OCI-LY1 (cell line): ENCODE data around the gene CAPN12.

Source experiments
- EZH2 ChIP-seq: fragments of 200-600 bp; sonication (generic), shearing (Covaris generic); IDR thresholded peaks from 2 replicates; pipeline ENCODE4 v1.8.0; 2017; ENCODE audit warnings: borderline replicate concordance, mixed run types, mild to moderate bottlenecking, antibody characterized with exemption, low read length, moderate library complexity, mixed read lengths
- TF ChIP-seq, protein P1 (sequence below): fragments of 200-600 bp; sonication (generic), shearing (Covaris generic); IDR thresholded peaks from 2 replicates; pipeline ENCODE4 v1.5.1; 2017; ENCODE audit warnings: mild to moderate bottlenecking, antibody characterized with exemption, low read length, moderate library complexity, mixed read lengths

DNA sequence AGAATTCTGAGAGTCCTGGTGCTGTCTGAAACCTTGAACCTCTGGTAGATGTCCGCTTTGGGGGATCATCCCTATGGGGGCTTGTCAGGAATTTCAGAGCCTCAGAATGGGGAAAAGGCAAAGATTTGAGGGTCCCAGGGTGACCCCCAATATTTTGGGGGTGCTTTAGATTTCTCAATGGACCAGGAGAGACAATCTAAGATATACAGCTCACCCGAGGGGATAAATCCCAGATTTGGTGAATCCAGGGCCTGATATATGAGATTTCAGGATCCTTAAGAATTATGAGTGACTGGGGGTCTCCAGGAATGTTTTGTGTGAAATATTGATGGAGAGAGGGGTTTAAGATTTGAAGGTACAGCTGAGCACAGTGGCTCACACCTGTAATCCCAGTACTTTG, 3.3 kb downstream of the CAPN12 start:
- TF ChIP-seq, protein P1, sequence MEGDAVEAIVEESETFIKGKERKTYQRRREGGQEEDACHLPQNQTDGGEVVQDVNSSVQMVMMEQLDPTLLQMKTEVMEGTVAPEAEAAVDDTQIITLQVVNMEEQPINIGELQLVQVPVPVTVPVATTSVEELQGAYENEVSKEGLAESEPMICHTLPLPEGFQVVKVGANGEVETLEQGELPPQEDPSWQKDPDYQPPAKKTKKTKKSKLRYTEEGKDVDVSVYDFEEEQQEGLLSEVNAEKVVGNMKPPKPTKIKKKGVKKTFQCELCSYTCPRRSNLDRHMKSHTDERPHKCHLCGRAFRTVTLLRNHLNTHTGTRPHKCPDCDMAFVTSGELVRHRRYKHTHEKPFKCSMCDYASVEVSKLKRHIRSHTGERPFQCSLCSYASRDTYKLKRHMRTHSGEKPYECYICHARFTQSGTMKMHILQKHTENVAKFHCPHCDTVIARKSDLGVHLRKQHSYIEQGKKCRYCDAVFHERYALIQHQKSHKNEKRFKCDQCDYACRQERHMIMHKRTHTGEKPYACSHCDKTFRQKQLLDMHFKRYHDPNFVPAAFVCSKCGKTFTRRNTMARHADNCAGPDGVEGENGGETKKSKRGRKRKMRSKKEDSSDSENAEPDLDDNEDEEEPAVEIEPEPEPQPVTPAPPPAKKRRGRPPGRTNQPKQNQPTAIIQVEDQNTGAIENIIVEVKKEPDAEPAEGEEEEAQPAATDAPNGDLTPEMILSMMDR = no peak
- TF ChIP-seq EZH2 = no peak
